ENCODE data around the gene ARMC12.

ARMC12 gene

GRCh38 chr6:35710241-35710847, 26.5 kb upstream of the ARMC12 start:
- DNase-seq (ENCODE audit: low read depth), result no peak
- TF ChIP-seq CTCF (IDR thresholded peaks at IDR 0.05; ENCODE audit: insufficient read depth, low read depth, low read length, missing control alignments), result no peak
- no peak overlapping the region for H3K4me3 ChIP-seq (ENCODE audit: low read depth, low read length)

GRCh38 chr6:35711731-35712130, 25.1 kb upstream of the ARMC12 start:
- TF ChIP-seq CTCF (IDR thresholded peaks at IDR 0.05; ENCODE audit: insufficient read depth, low read depth, low read length, missing control alignments), result no peak
- H3K4me3 ChIP-seq (ENCODE audit: low read depth, low read length), result no peak overlapping the region
- DNase-seq (ENCODE audit: low read depth), result no peak

GRCh38 chr6:35713006-35713767, 23.6 kb upstream of the ARMC12 start:
- no peak for TF ChIP-seq CTCF (IDR thresholded peaks at IDR 0.05; ENCODE audit: insufficient read depth, low read depth, low read length, missing control alignments)

GRCh38 chr6:35716798-35717197, 20.0 kb upstream of the ARMC12 start:
- no peak for TF ChIP-seq CTCF (IDR thresholded peaks at IDR 0.05; ENCODE audit: insufficient read depth, low read depth, low read length, missing control alignments)
- H3K4me3 ChIP-seq (ENCODE audit: low read depth, low read length), result no peak overlapping the region
- no peak for DNase-seq (ENCODE audit: low read depth)

More at GRCh38 chr6:35713006-35713767, 23.6 kb upstream of the ARMC12 start:
- DNase-seq (ENCODE audit: low read depth), result no peak
- no peak overlapping the region for H3K4me3 ChIP-seq (ENCODE audit: low read depth, low read length)

- TF ChIP-seq CTCF (IDR thresholded peaks at IDR 0.05; ENCODE audit: insufficient read depth, low read depth, low read length, missing control alignments), result no peak
- no peak for DNase-seq (ENCODE audit: low read depth)
- H3K4me3 ChIP-seq (ENCODE audit: low read depth, low read length), result no peak overlapping the region
Measured at GRCh38 chr6:35717449-35718374, 19.1 kb upstream of the ARMC12 start.

- no peak for TF ChIP-seq CTCF (IDR thresholded peaks at IDR 0.05; ENCODE audit: insufficient read depth, low read depth, low read length, missing control alignments)
- no peak overlapping the region for H3K4me3 ChIP-seq (ENCODE audit: low read depth, low read length)
- no peak for DNase-seq (ENCODE audit: low read depth)
Measured at GRCh38 chr6:35718375-35718736, 18.5 kb upstream of the ARMC12 start.
